KMS-11 (cell line): ENCODE measurements around the gene ADAMTSL2.

Experiments
- H2AFZ ChIP-seq: fragments of 200-600 bp; sonication (generic); 2 replicates; pipeline ENCODE4 v1.6.1; 2016; ENCODE audit warnings: antibody characterized with exemption, mixed run types, low read depth
- H3K27ac ChIP-seq: fragments of 200-600 bp; sonication (generic); 2 replicates; pipeline ENCODE4 v1.6.1; 2016; ENCODE audit warnings: mild to moderate bottlenecking, mixed run types
- H3K27me3 ChIP-seq: fragments of 200-600 bp; sonication (generic); 2 replicates; pipeline ENCODE4 v1.6.1; 2017; ENCODE audit warnings: mild to moderate bottlenecking, low read depth, mixed run types, moderate library complexity; ENCODE audit not compliant: insufficient read depth
- H3K36me3 ChIP-seq: fragments of 200-600 bp; sonication (generic); 2 replicates; pipeline ENCODE4 v1.6.1; 2017; ENCODE audit warnings: mild to moderate bottlenecking, mixed run types; ENCODE audit not compliant: insufficient read depth
- H3K4me1 ChIP-seq: fragments of 200-600 bp; sonication (generic); 2 replicates; pipeline ENCODE4 v1.6.1; 2016; ENCODE audit warnings: mild to moderate bottlenecking, low read depth, mixed run types; ENCODE audit not compliant: poor library complexity, severe bottlenecking
- H3K4me2 ChIP-seq: fragments of 200-600 bp; sonication (generic); 2 replicates; pipeline ENCODE4 v1.7.0; 2016; ENCODE audit warnings: mild to moderate bottlenecking, mixed run types
- H3K4me3 ChIP-seq: fragments of 200-600 bp; sonication (generic); IDR thresholded peaks from 2 replicates; pipeline ENCODE4 v1.6.1; 2017; ENCODE audit warnings: low read depth, low read length, mixed read lengths; ENCODE audit not compliant: insufficient read depth
- H3K79me2 ChIP-seq: fragments of 200-600 bp; sonication (generic); 2 replicates; pipeline ENCODE4 v1.6.1; 2016; ENCODE audit warnings: low read depth, mixed run types; ENCODE audit not compliant: insufficient read depth
- H3K9ac ChIP-seq: fragments of 200-600 bp; sonication (generic); 2 replicates; pipeline ENCODE4 v1.6.1; 2016; ENCODE audit warnings: mild to moderate bottlenecking, mixed run types
- H4K20me1 ChIP-seq: fragments of 200-600 bp; sonication (generic); 2 replicates; pipeline ENCODE4 v1.6.1; 2016; ENCODE audit warnings: mild to moderate bottlenecking, mixed run types; ENCODE audit not compliant: insufficient read depth
- TF ChIP-seq, protein P1 (sequence below): fragments of 200-600 bp; sonication (generic); conservative IDR thresholded peaks from 2 replicates; pipeline ENCODE4 v1.6.1; 2017; ENCODE audit warnings: low read depth, mild to moderate bottlenecking, antibody characterized with exemption, low read length, moderate library complexity, mixed read lengths

ADAMTSL2 gene

DNA sequence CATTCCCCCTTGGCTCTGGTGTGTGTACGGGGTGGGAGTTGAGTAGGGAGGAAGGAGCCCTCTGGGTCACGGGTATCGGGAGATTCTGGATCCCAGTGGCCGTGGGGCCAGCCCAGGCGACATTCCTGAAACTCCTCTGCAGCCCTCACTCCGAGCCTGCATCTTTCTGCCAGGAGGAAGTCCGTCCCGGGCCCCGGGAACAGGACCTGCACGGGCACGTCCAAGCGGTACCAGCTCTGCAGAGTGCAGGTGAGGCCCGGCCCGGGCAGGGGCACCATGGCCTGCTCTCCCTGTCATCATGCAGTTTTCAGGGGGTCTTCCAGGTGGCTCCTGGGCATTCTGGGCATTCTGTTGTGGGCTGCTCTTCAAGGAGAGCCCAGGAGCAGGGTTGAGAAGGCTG, 3.7 kb downstream of the ADAMTSL2 start:
- no peaks in the 10 kb centered on the region for H3K79me2 ChIP-seq
- no peaks in the 10 kb centered on the region for H3K4me1 ChIP-seq
- TF ChIP-seq, protein P1, sequence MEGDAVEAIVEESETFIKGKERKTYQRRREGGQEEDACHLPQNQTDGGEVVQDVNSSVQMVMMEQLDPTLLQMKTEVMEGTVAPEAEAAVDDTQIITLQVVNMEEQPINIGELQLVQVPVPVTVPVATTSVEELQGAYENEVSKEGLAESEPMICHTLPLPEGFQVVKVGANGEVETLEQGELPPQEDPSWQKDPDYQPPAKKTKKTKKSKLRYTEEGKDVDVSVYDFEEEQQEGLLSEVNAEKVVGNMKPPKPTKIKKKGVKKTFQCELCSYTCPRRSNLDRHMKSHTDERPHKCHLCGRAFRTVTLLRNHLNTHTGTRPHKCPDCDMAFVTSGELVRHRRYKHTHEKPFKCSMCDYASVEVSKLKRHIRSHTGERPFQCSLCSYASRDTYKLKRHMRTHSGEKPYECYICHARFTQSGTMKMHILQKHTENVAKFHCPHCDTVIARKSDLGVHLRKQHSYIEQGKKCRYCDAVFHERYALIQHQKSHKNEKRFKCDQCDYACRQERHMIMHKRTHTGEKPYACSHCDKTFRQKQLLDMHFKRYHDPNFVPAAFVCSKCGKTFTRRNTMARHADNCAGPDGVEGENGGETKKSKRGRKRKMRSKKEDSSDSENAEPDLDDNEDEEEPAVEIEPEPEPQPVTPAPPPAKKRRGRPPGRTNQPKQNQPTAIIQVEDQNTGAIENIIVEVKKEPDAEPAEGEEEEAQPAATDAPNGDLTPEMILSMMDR, result no peak
- H3K4me2 ChIP-seq, result no peak overlapping the region
- no peak overlapping the region for H2AFZ ChIP-seq
- H3K4me3 ChIP-seq, result no peak overlapping the region
- peaks cover 93% of the 10 kb centered on the region for H3K27me3 ChIP-seq
- no peak overlapping the region for H3K9ac ChIP-seq
- no peaks in the 10 kb centered on the region for H4K20me1 ChIP-seq
- no peaks in the 10 kb centered on the region for H3K36me3 ChIP-seq
- no peak overlapping the region for H3K27ac ChIP-seq

DNA sequence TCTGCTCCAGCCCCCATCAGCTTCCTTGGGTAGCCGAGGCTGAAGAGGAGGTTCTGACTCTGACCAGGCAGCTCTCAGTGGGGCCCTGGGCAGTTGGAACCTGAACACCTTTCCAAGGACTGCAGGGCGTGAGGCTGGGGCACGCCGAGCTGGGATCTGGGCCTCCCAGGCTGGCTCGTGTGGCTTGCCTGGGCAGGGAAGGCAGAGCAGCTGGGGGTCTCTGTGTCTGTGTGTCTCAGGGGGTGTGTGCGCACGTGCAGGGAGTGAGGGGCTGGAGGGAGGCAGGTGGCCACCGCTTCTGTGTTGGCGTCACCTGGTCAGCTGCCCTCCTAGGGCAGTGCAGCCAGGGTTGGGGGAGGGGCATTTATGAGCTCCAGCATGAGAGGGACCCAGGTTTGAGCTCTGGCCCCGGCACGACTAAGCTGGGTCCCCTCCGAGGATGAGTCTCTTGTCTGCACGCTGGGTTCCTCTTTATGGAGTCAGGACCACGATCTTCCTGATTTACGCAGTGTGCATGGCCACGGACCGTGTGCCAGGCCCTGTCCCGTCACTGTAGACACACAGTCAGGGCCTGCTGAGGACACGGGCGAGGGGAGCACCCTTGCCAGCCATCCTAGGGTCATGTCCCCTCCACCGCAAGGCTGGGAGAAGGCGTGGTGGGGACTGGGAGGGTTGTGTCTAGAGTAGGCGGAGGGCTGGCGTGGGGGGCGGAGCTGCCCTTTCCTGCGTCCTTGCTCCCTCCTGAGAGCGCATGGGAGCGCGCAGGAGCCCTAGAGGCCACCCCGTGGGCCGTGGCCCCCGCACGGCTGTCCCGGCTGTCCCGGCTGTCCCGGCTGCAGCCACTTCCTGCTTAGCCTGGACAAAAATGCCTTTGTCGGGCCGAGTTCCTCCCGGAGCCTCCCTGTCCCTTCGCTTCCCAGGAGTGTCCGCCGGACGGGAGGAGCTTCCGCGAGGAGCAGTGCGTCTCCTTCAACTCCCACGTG, 4.6 kb downstream of the ADAMTSL2 start:
- no peak overlapping the region for H3K4me2 ChIP-seq
- TF ChIP-seq, protein P1, result no peak
- no peaks in the 10 kb centered on the region for H3K36me3 ChIP-seq
- H3K79me2 ChIP-seq, result no peaks in the 10 kb centered on the region
- no peak overlapping the region for H2AFZ ChIP-seq
- H3K27ac ChIP-seq, result no peak overlapping the region
- H3K9ac ChIP-seq, result no peak overlapping the region
- H4K20me1 ChIP-seq, result no peaks in the 10 kb centered on the region
- H3K27me3 ChIP-seq, result peaks cover 93% of the 10 kb centered on the region
- H3K4me3 ChIP-seq, result no peak overlapping the region
- H3K4me1 ChIP-seq, result no peaks in the 10 kb centered on the region

DNA sequence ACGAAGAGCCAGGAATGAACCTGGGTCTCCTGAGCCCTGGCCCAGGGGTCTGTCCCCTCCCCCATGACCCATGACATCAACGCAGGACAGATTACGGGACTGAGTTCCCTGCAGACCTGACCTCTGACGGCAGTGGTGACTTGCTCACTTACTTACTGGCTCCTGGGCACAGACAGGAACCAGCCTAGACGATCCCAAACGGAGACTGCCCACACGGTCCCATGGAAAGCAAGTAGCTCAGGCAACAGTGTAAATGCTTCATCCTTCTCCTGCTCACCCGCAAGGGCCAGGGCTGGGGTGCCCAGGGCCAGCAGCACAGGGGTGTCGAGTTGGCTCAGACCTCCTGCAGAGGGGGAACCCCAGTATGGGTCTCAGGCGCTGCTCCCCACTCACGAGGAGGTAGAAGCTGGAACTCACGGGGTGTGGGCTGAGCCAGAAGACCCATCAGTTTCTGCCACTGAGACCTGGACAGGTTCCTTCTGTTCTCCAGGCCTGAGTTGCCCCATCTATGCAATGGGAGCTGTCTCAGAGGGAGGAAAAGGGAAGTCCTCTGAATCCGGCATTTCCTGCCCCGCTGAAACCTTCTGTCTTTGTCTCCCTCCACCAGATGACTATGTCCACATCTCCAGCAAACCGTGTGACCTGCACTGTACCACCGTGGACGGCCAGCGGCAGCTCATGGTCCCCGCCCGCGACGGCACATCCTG, 5.6 kb downstream of the ADAMTSL2 start:
- no peak overlapping the region for H3K27ac ChIP-seq
- H3K79me2 ChIP-seq, result no peaks in the 10 kb centered on the region
- H4K20me1 ChIP-seq, result no peaks in the 10 kb centered on the region
- no peak overlapping the region for H3K4me3 ChIP-seq
- TF ChIP-seq, protein P1, result no peak
- no peak overlapping the region for H3K9ac ChIP-seq
- peaks cover 93% of the 10 kb centered on the region for H3K27me3 ChIP-seq
- H3K4me2 ChIP-seq, result no peak overlapping the region
- no peaks in the 10 kb centered on the region for H3K4me1 ChIP-seq
- no peak overlapping the region for H2AFZ ChIP-seq
- H3K36me3 ChIP-seq, result no peaks in the 10 kb centered on the region

DNA sequence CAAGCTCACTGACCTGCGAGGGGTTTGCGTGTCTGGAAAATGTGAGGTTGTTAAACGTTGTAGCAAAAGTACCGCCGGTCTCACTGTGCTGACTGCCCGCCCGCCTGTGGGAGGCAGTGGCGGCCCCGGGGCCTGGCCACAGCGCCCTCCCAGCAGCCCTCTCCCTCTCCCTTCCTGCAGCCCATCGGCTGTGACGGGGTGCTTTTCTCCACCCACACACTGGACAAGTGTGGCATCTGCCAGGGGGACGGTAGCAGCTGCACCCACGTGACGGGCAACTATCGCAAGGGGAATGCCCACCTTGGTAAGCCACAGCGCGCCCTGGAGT, 6.2 kb downstream of the ADAMTSL2 start:
- Histone ChIP-seq H3K4me3 (no peak overlapping the region), H3K4me2 (no peak overlapping the region), H3K36me3 (no peaks in the 10 kb centered on the region), H3K79me2 (no peaks in the 10 kb centered on the region), H3K4me1 (no peaks in the 10 kb centered on the region), H3K27me3 (peaks cover 95% of the 10 kb centered on the region), H2AFZ (no peak overlapping the region), H4K20me1 (no peaks in the 10 kb centered on the region), H3K27ac (no peak overlapping the region), H3K9ac (no peak overlapping the region)
- TF ChIP-seq, protein P1, result no peak
